Embryonic facial prominence (tissue), 1 donor: ENCODE data around the gene ZNF423.
"Not testable (repeated sequence)": the region's sequence is repeated elsewhere in the genome, so short reads cannot be mapped to it uniquely, and the experiment has no call there.

Source experiments
- DNase-seq: peaks from one replicate; pipeline ENCODE4 v3.0.0-alpha.2; 2016; ENCODE audit errors: extremely low spot score

Gene ZNF423

GRCh38 chr16:49586466-49587450 is 269.2 kb downstream of the ZNF423 start:
- DNase-seq = no peak

- no peak for DNase-seq
These were observed 270.6 kb downstream of the ZNF423 start for GRCh38 chr16:49585143-49585832.

- no peak for DNase-seq
These were observed 272.0 kb downstream of the ZNF423 start for GRCh38 chr16:49583911-49584310.

GRCh38 chr16:49581630-49582298 is 274.1 kb downstream of the ZNF423 start:
- no peak for DNase-seq

GRCh38 chr16:49580751-49581303 is 275.1 kb downstream of the ZNF423 start:
- no peak for DNase-seq

GRCh38 chr16:49578435-49579024 is 277.4 kb downstream of the ZNF423 start:
- no peak for DNase-seq

GRCh38 chr16:49578018-49578417 is 277.9 kb downstream of the ZNF423 start:
- no peak for DNase-seq

- DNase-seq = no peak
These were observed 279.0 kb downstream of the ZNF423 start for GRCh38 chr16:49576941-49577340.

- DNase-seq = no peak
These were observed 279.8 kb downstream of the ZNF423 start for GRCh38 chr16:49576173-49576494.

- no peak for DNase-seq
These were observed 280.4 kb downstream of the ZNF423 start for GRCh38 chr16:49575346-49576172.

- DNase-seq = no peak
These were observed 281.1 kb downstream of the ZNF423 start for GRCh38 chr16:49574826-49575225.

- no peak for DNase-seq
These were observed 288.0 kb downstream of the ZNF423 start for GRCh38 chr16:49567950-49568349.

GRCh38 chr16:49566432-49566831 is 289.5 kb downstream of the ZNF423 start:
- no peak for DNase-seq

GRCh38 chr16:49564496-49565229 is 291.2 kb downstream of the ZNF423 start:
- DNase-seq = no peak

- DNase-seq = no peak
These were observed 292.2 kb downstream of the ZNF423 start for GRCh38 chr16:49563666-49564065.

GRCh38 chr16:49562894-49563293 is 293.0 kb downstream of the ZNF423 start:
- DNase-seq = not testable (repeated sequence)

GRCh38 chr16:49562228-49562627 is 293.7 kb downstream of the ZNF423 start:
- DNase-seq = no peak

GRCh38 chr16:49560004-49560830 is 295.7 kb downstream of the ZNF423 start:
- no peak for DNase-seq

- DNase-seq = no peak
These were observed 296.7 kb downstream of the ZNF423 start for GRCh38 chr16:49559242-49559641.
